Small intestine (tissue), 7 donors: Measurements from ENCODE around the gene DECR2. TPM values are rescaled to one million over a fixed set of nuclear protein-coding genes. Genes with fewer than 3 reads are reported as not detected.
A peak's percentile ranks its signal among the peaks of the same experiment; 100 is the strongest.

Experiments used
- DNase-seq, 2 donors: peaks; one replicate each; pipeline versions ENCODE4 v3.0.0 to v3.0.0-alpha.2; 2013
- FAIRE-seq: peaks from 2 replicates; lab custom pipeline; 2012; peaks lifted over from hg19 to GRCh38; lab: Jason Lieb, UNC
- H3K27ac ChIP-seq, 3 donors: one replicate each; pipeline ENCODE4 v1.5.1; 2013; ENCODE audit warnings: low read length in 2 of 3, mild to moderate bottlenecking in 2 of 3, control low read depth in 1 of 3, inconsistent platforms in 1 of 3, low read depth in 1 of 3, moderate library complexity in 1 of 3
- H3K27me3 ChIP-seq, 3 donors: one replicate each; pipeline ENCODE4 v1.6.1; 2013; ENCODE audit warnings: low read length in 3 of 3, inconsistent platforms in 1 of 3; ENCODE audit not compliant: control insufficient read depth in 3 of 3, insufficient read depth in 3 of 3
- H3K36me3 ChIP-seq, 3 donors: one replicate each; pipeline ENCODE4 v1.6.1; 2013; ENCODE audit warnings: low read length in 3 of 3, inconsistent platforms in 1 of 3, low read depth in 1 of 3, mild to moderate bottlenecking in 1 of 3, moderate library complexity in 1 of 3; ENCODE audit not compliant: control insufficient read depth in 3 of 3, insufficient read depth in 2 of 3
- H3K4me1 ChIP-seq, 3 donors: one replicate each; pipeline ENCODE4 v1.6.1; 2013; ENCODE audit warnings: low read length in 2 of 3, inconsistent platforms in 1 of 3, low read depth in 1 of 3, mild to moderate bottlenecking in 1 of 3, moderate library complexity in 1 of 3; ENCODE audit not compliant: control insufficient read depth in 3 of 3, insufficient read depth in 2 of 3
- H3K4me3 ChIP-seq, 3 donors: one replicate each; pipeline ENCODE4 v1.5.1; 2013; ENCODE audit warnings: low read length in 3 of 3, control low read depth in 1 of 3, inconsistent platforms in 1 of 3, low read depth in 1 of 3, mild to moderate bottlenecking in 1 of 3, moderate library complexity in 1 of 3
- H3K9me3 ChIP-seq, 2 donors: one replicate each; pipeline ENCODE4 v1.6.1; 2013; ENCODE audit warnings: low read depth in 1 of 2, low read length in 1 of 2; ENCODE audit not compliant: control insufficient read depth in 2 of 2, insufficient read depth in 1 of 2
- WGBS, 3 donors: extraction: QIAGEN DNeasy Blood & Tissue Kit; methylation state at CpG; one replicate each; pipeline ENCODE4 v1.1.7; 2013; 5-methylcytosine and 5-hydroxymethylcytosine counted together
- polyA plus RNA-seq, 4 donors: library from polyadenylated mRNA; stranded (reverse) in 3 of 4; unstranded in 1 of 4; fragments of 200-250 nt in 3 of 4; fragments of 120-200 nt in 1 of 4; gene quantifications; one replicate each; pipeline versions ENCODE4 v1.2.1 to v1.2.3, GENCODE V29; 2013
- donor health status: healthy with polysubstance abuse.
- donor health status: control.
- donor health status: control.
- donor health status: Bipolar disorder and iron deficiency.
- donor health status: healthy.

Gene DECR2
- polyA plus RNA-seq, 4 donors, result 46.7 to 154 (median 99.2) TPM

GRCh38 chr16:379961-380761 is 21.5 kb upstream of the DECR2 start:
- no peaks in the 10 kb centered on the region for H3K27me3 ChIP-seq
- no peak for DNase-seq
- peak overlapping the region in 2 of 3 donors; percentile 26 to 27 for H3K27ac ChIP-seq
- H3K36me3 ChIP-seq, result peaks cover 7 to 42% (median 9%) of the 10 kb centered on the region in 3 donors
- H3K9me3 ChIP-seq, result no peaks in the 10 kb centered on the region
- no peak for FAIRE-seq
- WGBS, 3 donors, result 52 to 73% (median 56%) methylated on average over 24 to 27 of the region's 27 CpGs
- peaks cover 0 to 32% (median 0%) of the 10 kb centered on the region in 3 donors for H3K4me1 ChIP-seq
- peak overlapping the region in 2 of 3 donors; percentile 86 to 96 for H3K4me3 ChIP-seq

GRCh38 chr16:380762-381011 is 21.0 kb upstream of the DECR2 start:
- H3K9me3 ChIP-seq, result no peaks in the 10 kb centered on the region
- no peak for FAIRE-seq

GRCh38 chr16:381012-381788 is 20.5 kb upstream of the DECR2 start:
- Histone ChIP-seq H3K36me3 (peaks cover 3 to 32% (median 3%) of the 10 kb centered on the region in 3 donors), H3K27ac (peak overlapping the region; percentile 59 to 91 (median 66)), H3K4me1 (peaks cover 0 to 32% (median 0%) of the 10 kb centered on the region in 3 donors), H3K9me3 (no peaks in the 10 kb centered on the region), H3K4me3 (peak overlapping the region; percentile 86 to 96 (median 90)), H3K27me3 (no peaks in the 10 kb centered on the region)
- FAIRE-seq, result no peak
- 1% methylated on average over 30 to 73 of the region's 73 CpGs for WGBS, 3 donors
- peak; percentile 56 to 76 for DNase-seq

More at GRCh38 chr16:380762-381011, 21.0 kb upstream of the DECR2 start:
- Histone ChIP-seq H3K4me1 (peaks cover 0 to 32% (median 0%) of the 10 kb centered on the region in 3 donors), H3K36me3 (peaks cover 6 to 37% (median 7%) of the 10 kb centered on the region in 3 donors), H3K4me3 (peak overlapping the region in 2 of 3 donors; percentile 86 to 96), H3K27me3 (no peaks in the 10 kb centered on the region), H3K27ac (peak overlapping the region in 2 of 3 donors; percentile 66 to 91)
- WGBS, 3 donors, result 3 to 8% (median 4%) methylated on average over 9 to 12 of the region's 12 CpGs
- DNase-seq, result no peak

- Histone ChIP-seq H3K4me1 (peaks cover 0 to 34% (median 0%) of the 10 kb centered on the region in 3 donors), H3K27ac (peak within 1 kb of the TSS; percentile 73 to 91 (median 87)), H3K9me3 (no peaks in the 10 kb centered on the region), H3K36me3 (peaks cover 0 to 27% (median 3%) of the 10 kb centered on the region in 3 donors), H3K27me3 (no peaks in the 10 kb centered on the region), H3K4me3 (peak within 1 kb of the TSS; percentile 86 to 96 (median 90))
- peak; percentile 70 to 74 for DNase-seq
- 0 to 1% (median 1%) methylated on average over 42 to 120 of the region's 123 CpGs for WGBS, 3 donors
- FAIRE-seq, result no peak
Measured at GRCh38 chr16:381789-382717, 19.6 kb upstream of the DECR2 start, which contains the start of gene PGAP6. PGAP6 (minus strand) TSS chr16:381978; CDS start chr16:381821, 157 bp downstream.

- FAIRE-seq, result no peak
- H3K27me3 ChIP-seq, result no peaks in the 10 kb centered on the region
- DNase-seq, result peak; percentile 82 to 84
- peaks cover 0 to 19% (median 0%) of the 10 kb centered on the region in 3 donors for H3K36me3 ChIP-seq
- peak overlapping the region; percentile 9 to 86 (median 80) for H3K27ac ChIP-seq
- H3K9me3 ChIP-seq, result no peaks in the 10 kb centered on the region
- H3K4me3 ChIP-seq, result peak overlapping the region in 2 of 3 donors; percentile 12 to 84
- 23 to 30% (median 24%) methylated on average over 33 of the region's 33 CpGs for WGBS, 3 donors
- H3K4me1 ChIP-seq, result peaks cover 0 to 45% (median 0%) of the 10 kb centered on the region in 3 donors
Measured at GRCh38 chr16:383326-384051, 18.2 kb upstream of the DECR2 start.

- no peak for DNase-seq
- Histone ChIP-seq H3K4me1 (peaks cover 0 to 36% (median 0%) of the 10 kb centered on the region in 3 donors), H3K4me3 (no peak overlapping the region), H3K9me3 (peaks cover 0 to 2% of the 10 kb centered on the region in 2 donors), H3K36me3 (peaks cover 0 to 13% (median 0%) of the 10 kb centered on the region in 3 donors), H3K27ac (peak overlapping the region in 1 of 3 donors; percentile 17), H3K27me3 (no peaks in the 10 kb centered on the region)
- 80 to 83% (median 82%) methylated on average over 19 of the region's 19 CpGs for WGBS, 3 donors
- no peak for FAIRE-seq
Measured at GRCh38 chr16:386641-387156, 15.0 kb upstream of the DECR2 start.
